Stimulated activated CD8-positive, alpha-beta memory T cell treated with anti-CD3 and anti-CD28 coated beads, Interleukin-4, amount 100 ng/mL, for 24 hours (primary cell): ENCODE data around the gene CHST1.

Experiments
- DNase-seq: peaks from one replicate; pipeline ENCODE4 v3.0.0-alpha.2; 2020; ENCODE audit warnings: low read depth

Gene CHST1

DNA sequence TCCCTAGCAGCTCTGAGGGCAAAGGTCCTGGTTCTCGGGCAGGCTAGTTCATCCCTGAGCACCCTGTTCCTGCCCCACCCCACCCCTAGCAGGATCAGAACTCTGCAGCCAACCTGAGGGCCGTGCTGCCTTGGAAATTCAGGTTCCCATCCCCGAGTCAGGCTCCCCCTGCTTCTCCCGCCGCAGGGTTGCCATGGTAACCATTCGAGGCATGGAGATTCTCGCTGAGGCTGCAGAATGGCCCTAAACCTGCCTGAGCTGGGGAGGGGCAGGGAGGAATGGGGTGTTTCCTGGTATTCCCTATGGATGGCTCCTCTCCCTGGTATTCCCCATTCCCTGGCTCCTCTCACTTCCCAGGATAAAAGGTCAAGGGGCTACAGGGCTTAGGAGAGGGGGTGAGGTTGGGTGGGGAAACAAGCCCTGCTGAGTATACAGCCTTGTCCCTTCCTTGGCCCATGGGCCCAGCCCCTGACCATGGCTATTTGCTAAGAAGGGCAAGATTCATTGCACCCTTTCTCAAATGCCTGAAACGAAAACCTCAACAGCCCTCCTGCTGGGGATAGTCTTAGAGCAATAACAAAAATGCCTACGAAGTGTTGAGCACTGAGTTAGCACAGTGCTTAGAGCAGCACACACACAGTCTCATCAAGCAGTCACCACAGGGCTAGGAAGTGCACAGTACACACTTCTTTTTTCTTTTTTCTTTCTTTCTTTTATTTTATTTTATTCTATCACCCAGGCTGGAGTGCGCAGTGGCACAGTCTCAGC, 58.7 kb downstream of the CHST1 start:
- no peak for DNase-seq

DNA sequence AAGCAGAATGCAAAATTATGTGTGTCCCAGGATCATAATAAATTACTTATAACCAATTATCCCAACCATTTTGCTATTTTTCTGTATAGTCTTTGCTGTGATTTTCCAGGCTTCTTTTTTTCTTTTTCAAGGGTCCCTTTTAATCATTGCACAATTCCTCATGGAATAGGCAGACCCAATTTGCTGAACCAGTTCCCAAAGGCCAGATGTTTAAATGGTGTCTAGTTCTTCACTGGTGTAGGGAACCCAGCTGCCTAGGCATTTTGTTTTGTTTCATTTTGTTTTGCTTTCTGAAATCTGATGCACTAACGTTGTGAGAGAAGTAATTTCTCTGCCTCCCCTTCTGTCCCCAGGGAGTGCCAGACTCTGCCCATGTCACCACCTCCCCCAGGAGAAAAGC, 60.4 kb downstream of the CHST1 start:
- no peak for DNase-seq

DNA sequence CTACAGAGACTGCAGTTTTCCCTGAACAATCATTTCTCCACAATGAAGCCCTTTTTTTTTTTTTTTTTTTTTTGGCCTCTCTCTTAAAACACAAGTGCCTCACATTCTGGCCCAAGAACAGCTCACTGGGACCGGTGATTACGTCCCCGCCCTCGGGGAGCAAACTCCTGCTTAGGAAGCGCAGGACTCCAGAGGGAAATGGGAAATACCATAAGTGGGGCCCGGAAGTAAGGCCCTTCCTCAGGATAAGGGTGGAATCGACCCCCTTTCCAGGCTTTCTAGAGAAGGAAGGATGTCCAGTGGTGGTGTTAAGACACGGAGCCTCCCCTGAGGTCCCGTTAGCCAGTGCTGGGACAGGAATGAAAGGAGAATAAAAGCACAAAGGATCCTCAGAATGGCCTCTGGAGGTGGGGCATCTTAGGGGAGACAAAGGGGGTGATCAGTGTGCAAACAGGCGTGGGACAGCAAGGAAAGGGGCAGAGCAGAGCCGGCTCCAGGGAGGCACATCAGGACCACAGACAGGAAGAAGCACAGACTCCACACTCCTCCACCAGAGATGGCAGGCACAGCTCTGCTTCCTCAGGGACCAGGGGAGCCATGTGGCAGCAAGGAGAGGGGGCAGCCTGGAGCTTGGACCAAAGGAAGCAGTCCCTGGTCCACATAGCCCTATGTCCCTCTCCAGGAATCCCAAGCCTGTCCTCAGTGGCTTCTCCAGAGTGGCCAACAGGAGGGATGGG, 61.3 kb downstream of the CHST1 start:
- DNase-seq: no peak

DNA sequence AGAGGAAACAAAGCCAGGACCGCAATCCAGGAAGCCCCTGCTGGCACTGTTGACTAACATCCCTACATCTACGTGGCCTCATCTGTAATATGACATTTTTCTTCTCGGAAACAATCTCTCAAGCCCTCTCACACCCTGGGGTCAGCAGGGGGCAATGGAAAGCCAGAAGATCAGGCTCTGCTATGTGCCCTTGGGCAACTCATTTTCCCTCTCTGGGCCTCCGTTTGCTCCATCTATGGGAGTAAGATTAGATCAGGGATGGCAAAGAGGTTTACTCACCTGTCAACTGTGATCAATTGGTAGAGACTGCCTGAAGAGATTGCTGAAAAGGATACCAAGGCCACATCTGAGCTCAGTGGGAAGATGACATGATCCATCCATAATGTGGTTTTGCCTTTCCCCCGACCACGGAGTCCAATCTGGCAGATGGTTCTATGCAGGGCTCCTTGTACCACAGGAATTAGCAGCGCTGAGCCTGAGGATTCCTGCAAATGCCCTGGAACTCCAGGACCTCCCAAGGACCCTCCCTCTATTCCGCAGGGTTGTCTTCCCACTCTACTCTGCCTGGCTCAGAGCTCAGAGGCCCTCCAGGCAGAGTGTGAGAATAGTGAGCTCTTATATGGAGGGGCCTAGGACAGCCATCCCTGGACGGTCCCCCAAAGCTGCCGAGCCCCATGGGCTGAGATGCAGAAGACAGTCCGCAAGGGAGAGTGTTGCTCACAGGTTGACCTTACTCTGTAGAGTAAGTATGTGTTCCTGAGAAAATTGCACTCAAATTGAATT, 66.1 kb downstream of the CHST1 start:
- DNase-seq: no peak
